HCT116 (cell line): ENCODE data around the gene TDRD7.

Experiments
- CEBPB ChIP-seq: IDR thresholded peaks from 2 replicates; pipeline ENCODE4 v1.6.1; 2012; ENCODE audit warnings: low read depth
- TF ChIP-seq, protein P1 (sequence below), 3 experiments: fragments of 200-600 bp in 1 of 3; sonication (generic) in 1 of 3; IDR thresholded peaks in 2 of 3; conservative IDR thresholded peaks in 1 of 3; 2 replicates each; pipeline ENCODE4 v1.5.1; 2012 to 2017; ENCODE audit warnings: low read depth in 2 of 3, low read length in 2 of 3, antibody characterized with exemption in 1 of 3, borderline replicate concordance in 1 of 3, control low read depth in 1 of 3, mild to moderate bottlenecking in 1 of 3, mixed read lengths in 1 of 3, mixed run types in 1 of 3, moderate library complexity in 1 of 3; ENCODE audit not compliant: insufficient read depth in 1 of 3

GRCh38 chr9:97536480-97536879, 124.6 kb downstream of the TDRD7 start:
- TF ChIP-seq CEBPB: no peak
- TF ChIP-seq, protein P1, sequence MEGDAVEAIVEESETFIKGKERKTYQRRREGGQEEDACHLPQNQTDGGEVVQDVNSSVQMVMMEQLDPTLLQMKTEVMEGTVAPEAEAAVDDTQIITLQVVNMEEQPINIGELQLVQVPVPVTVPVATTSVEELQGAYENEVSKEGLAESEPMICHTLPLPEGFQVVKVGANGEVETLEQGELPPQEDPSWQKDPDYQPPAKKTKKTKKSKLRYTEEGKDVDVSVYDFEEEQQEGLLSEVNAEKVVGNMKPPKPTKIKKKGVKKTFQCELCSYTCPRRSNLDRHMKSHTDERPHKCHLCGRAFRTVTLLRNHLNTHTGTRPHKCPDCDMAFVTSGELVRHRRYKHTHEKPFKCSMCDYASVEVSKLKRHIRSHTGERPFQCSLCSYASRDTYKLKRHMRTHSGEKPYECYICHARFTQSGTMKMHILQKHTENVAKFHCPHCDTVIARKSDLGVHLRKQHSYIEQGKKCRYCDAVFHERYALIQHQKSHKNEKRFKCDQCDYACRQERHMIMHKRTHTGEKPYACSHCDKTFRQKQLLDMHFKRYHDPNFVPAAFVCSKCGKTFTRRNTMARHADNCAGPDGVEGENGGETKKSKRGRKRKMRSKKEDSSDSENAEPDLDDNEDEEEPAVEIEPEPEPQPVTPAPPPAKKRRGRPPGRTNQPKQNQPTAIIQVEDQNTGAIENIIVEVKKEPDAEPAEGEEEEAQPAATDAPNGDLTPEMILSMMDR (IDR thresholded peaks at IDR 0.05 in 2 of 3, conservative IDR thresholded peaks at IDR 0.05 in 1 of 3; ENCODE audit: borderline replicate concordance in 1 of 3, insufficient read depth in 1 of 3, low read depth in 2 of 3, low read length in 2 of 3): no peak
